HepG2 (cell line): Measurements from ENCODE around the gene TRIM34. TPM values are rescaled to one million over a fixed set of nuclear protein-coding genes. Genes with fewer than 3 reads are reported as not detected.
A peak's percentile ranks its signal among the peaks of the same experiment; 100 is the strongest.
"Not testable (repeated sequence)": the region's sequence is repeated elsewhere in the genome, so short reads cannot be mapped to it uniquely, and the experiment has no call there.

Source experiments
- ATAC-seq: fragments of 200-7000 bp; cut with Tn5 transposase; 3 replicates; pipeline ENCODE4 v1.9.1; 2020; ENCODE audit warnings: mild to moderate bottlenecking, moderate library complexity
- BruUV-seq: library from RNA; stranded (reverse); fragments of 400-500 nt; replicated peaks from 2 replicates; lab custom pipeline; 2021; lab: Mats Ljungman, UMichigan
- CTCF ChIA-PET: fragments of 300-600 bp; formaldehyde crosslinking; extraction: SDS; loops from one replicate; lab custom pipeline; 2021; ENCODE audit warnings: low total read pairs, inconsistent platforms, low intra/inter-chr PET ratio; lab: Yijun Ruan, JAX
- POLR2A ChIA-PET: fragments of 350-600 bp; sonication (Branson Sonifier 250); formaldehyde crosslinking; loops from one replicate; lab custom pipeline; 2020; ENCODE audit warnings: antibody characterized with exemption, inconsistent platforms; lab: Yijun Ruan, JAX
- DNase-seq: peaks from one replicate; pipeline ENCODE4 v3.0.0-alpha.2; 2015; ENCODE audit warnings: low spot score
- FAIRE-seq: peaks from 3 replicates; lab custom pipeline; 2011; peaks lifted over from hg19 to GRCh38; lab: Jason Lieb, UNC
- H2AFZ ChIP-seq: one replicate; pipeline ENCODE4 v1.6.1; 2011; ENCODE audit warnings: low read length, inconsistent platforms
- H3K27ac ChIP-seq: fragments of 300-600 bp; 3 replicates; pipeline ENCODE4 v1.8.0; 2011; ENCODE audit warnings: mixed run types, mild to moderate bottlenecking, mixed read lengths, low read length, inconsistent platforms; ENCODE audit not compliant: insufficient read depth; ENCODE audit errors: extremely low read length
- H3K27me3 ChIP-seq, 2 experiments: fragments of 200-600 bp in 1 of 2; 2 replicates in 1 of 2; 3 replicates in 1 of 2; pipeline versions ENCODE4 v1.6.0 to v1.8.0; 2011; ENCODE audit warnings: low read length in 2 of 2, mild to moderate bottlenecking in 2 of 2, moderate library complexity in 2 of 2, inconsistent platforms in 1 of 2; ENCODE audit not compliant: insufficient read depth in 2 of 2, control insufficient read depth in 1 of 2
- H3K36me3 ChIP-seq, 2 experiments: fragments of 200-600 bp in 1 of 2; replicated peaks in 1 of 2; 2 replicates in 1 of 2; 3 replicates in 1 of 2; pipeline versions ENCODE4 v1.5.1 to v1.8.0; 2011; ENCODE audit warnings: low read length in 2 of 2, inconsistent platforms in 1 of 2; ENCODE audit not compliant: insufficient read depth in 2 of 2, control insufficient read depth in 1 of 2
- H3K4me1 ChIP-seq: 2 replicates; pipeline ENCODE4 v1.5.1; 2012; ENCODE audit warnings: low read length, inconsistent platforms; ENCODE audit not compliant: insufficient read depth
- H3K4me2 ChIP-seq: 2 replicates; pipeline ENCODE4 v1.6.0; 2011; ENCODE audit warnings: low read depth, low read length, inconsistent platforms
- H3K4me3 ChIP-seq, 3 experiments: fragments of 200-600 bp in 1 of 3; sonication (generic), shearing (Covaris generic) in 1 of 3; replicated peaks in 1 of 3; 2 replicates each; pipeline ENCODE4 v1.5.1; 2011 to 2016; ENCODE audit warnings: low read length in 3 of 3, inconsistent platforms in 2 of 3, low read depth in 2 of 3, mild to moderate bottlenecking in 2 of 3, control low read depth in 1 of 3, mixed read lengths in 1 of 3; ENCODE audit not compliant: insufficient read depth in 1 of 3
- H3K79me2 ChIP-seq: one replicate; pipeline ENCODE4 v1.6.1; 2011; ENCODE audit warnings: low read length, inconsistent platforms; ENCODE audit not compliant: insufficient read depth
- H3K9ac ChIP-seq: 2 replicates; pipeline ENCODE4 v1.6.0; 2011; ENCODE audit warnings: mild to moderate bottlenecking, low read depth, low read length, inconsistent platforms; ENCODE audit not compliant: insufficient read depth
- H3K9me3 ChIP-seq: 2 replicates; pipeline ENCODE4 v1.5.1; 2012; ENCODE audit warnings: mild to moderate bottlenecking, low read length
- H4K20me1 ChIP-seq: 2 replicates; pipeline ENCODE4 v1.6.0; 2011; ENCODE audit warnings: inconsistent platforms, mild to moderate bottlenecking, low read length, moderate library complexity; ENCODE audit not compliant: insufficient read depth
- HMG20A ChIP-seq: IDR thresholded peaks from 2 replicates; pipeline ENCODE4 v1.6.1; 2016; ENCODE audit warnings: borderline replicate concordance
- HOXA3 ChIP-seq: sonication (generic); formaldehyde crosslinking; IDR thresholded peaks from 2 replicates; pipeline ENCODE4 v1.5.0; 2020; ENCODE audit warnings: missing genetic modification reagents
- KLF11 ChIP-seq: IDR thresholded peaks from 2 replicates; pipeline ENCODE4 v1.6.1; 2016; ENCODE audit warnings: missing compliant biosample characterization
- NFYB ChIP-seq: sonication (generic); formaldehyde crosslinking; IDR thresholded peaks from 2 replicates; pipeline ENCODE4 v1.4.0; 2020; ENCODE audit warnings: missing genetic modification reagents
- NFYC ChIP-seq: IDR thresholded peaks from 2 replicates; pipeline ENCODE4 v1.6.1; 2016; ENCODE audit warnings: missing genetic modification reagents, missing compliant biosample characterization
- WGBS: methylation state at CpG from one replicate; pipeline ENCODE4 v1.1.6; 2017; ENCODE audit warnings: low lambda C conversion rate; 5-methylcytosine and 5-hydroxymethylcytosine counted together
- in situ Hi-C: cut with HindIII; loops from 2 replicates; pipeline ENCODE4 v1.10.0; 2017; ENCODE audit warnings: low pct_unique_long_range_greater_than_20kb; ENCODE audit not compliant: extremely low pct_ligation_motif_present
- intact Hi-C: fragments of 100-400 bp; cut with micrococcal nuclease; formaldehyde crosslinking; loops from one replicate; pipeline ENCODE4 v1.10.0; 2022; ENCODE audit not compliant: unreplicated experiment
- polyA plus RNA-seq, 8 experiments: library from polyadenylated mRNA; depleted of rRNA in 3 of 8; stranded (reverse) in 7 of 8; unstranded in 1 of 8; fragments of >200 nt; fragmentation: Illumina TruSeq in 4 of 8; extraction: Trizol in 4 of 8; gene quantifications; 2 replicates each; pipeline versions ENCODE4 v1.2.1 to v1.2.3, GENCODE V29; 2011 to 2016; ENCODE audit warnings: low read depth in 4 of 8, missing spikeins in 1 of 8, mixed read lengths in 1 of 8; ENCODE audit not compliant: insufficient read depth in 1 of 8
- total RNA-seq, 5 experiments: library from RNA; depleted of rRNA; stranded (reverse); fragments of >200 nt; fragmentation: Illumina TruSeq; extraction: Trizol; gene quantifications; 2 replicates each; pipeline ENCODE4 v1.2.3, GENCODE V29; 2016; ENCODE audit warnings: low read depth in 1 of 5

The TRIM34 gene
- total and polyA plus RNA-seq, 2 of the 13 experiments (the other 11 are each of a cell fraction or from before 2014, with no cell fraction given) = 0.13 to 0.42 TPM

DNA sequence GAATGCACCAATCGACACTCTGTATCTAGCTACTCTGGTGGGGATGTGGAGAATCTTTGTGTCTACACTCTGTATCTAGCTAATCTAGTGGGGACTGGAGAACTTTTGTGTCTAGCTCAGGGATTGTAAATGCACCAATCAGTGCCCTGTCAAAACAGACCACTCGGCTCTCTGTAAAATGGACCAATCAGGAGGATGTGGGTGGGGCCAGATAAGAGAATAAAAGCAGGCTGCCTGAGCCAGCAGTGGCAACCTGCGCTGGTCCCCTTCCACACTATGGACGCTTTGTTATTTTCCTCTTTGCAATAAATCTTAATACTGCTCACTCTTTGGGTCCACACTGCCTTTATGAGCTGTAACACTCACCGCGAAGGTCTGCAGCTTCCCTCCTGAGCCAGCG is 58.8 kb downstream of the TRIM34 start:
- H3K9ac ChIP-seq, H3K27me3 ChIP-seq, intact Hi-C loops, H3K36me3 ChIP-seq, FAIRE-seq, H3K79me2 ChIP-seq, H2AFZ ChIP-seq, H3K4me2 ChIP-seq, DNase-seq, BruUV-seq, H4K20me1 ChIP-seq, ATAC-seq, H3K4me1 ChIP-seq, POLR2A ChIA-PET: not testable (repeated sequence)
- 72% methylated on average over 7 of the region's 7 CpGs for WGBS
- 0 out of 6 replicates have a peak overlapping the region, but pooled peaks of 1 of the 3 experiments have one; percentile 65 for H3K4me3 ChIP-seq
- CTCF ChIA-PET = interaction anchor here (1.8 kb wide), 1 partner anchor 125 kb away, joined by 9 read pairs; the partner anchor contains the start of gene OR52N2
- in situ Hi-C loops = loop anchor here (10.0 kb wide), 1 partner anchor 121 kb away; the partner anchor contains the start of gene OR52N2
- TF ChIP-seq NFYC = peak; percentile 59
- peak; percentile 73 for TF ChIP-seq NFYB
- TF ChIP-seq, all 625 proteins: peak for 2; not testable (repeated sequence) for 623
- H3K9me3 ChIP-seq, H3K27ac ChIP-seq: not testable (repeated sequence)

DNA sequence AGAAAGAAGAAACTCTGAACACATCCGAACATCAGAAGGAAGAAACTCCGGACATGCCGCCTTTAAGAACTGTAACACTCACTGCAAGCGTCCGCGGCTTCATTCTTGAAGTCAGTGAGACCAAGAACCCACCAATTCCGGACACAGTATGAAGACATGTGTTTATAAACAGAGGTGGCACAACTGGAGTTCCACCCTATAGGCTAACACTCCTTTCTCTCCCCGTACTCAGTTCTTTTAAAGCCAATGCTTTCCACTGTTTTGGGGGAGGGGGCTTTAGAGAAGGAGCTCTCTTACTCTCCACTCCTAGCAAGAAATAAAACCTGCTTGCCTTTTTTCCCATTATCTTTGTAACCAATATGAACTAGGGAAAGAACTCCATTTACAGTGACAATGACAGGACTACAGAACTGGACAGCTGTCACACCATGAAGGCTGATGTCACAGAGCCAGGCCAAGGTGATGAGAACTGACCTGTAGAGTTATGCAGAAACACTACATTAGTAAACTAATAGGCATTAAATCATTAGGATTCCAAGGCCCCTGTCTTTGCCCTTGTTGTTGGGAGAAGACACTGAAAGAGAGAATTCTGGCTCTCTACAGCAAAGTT is 59.3 kb downstream of the TRIM34 start:
- H3K4me2 ChIP-seq = peak overlapping the region; percentile 94
- H3K36me3 ChIP-seq = no peaks in the 10 kb centered on the region; a peak in 3 of 5 replicates
- peak overlapping the region; percentile 86 for H3K27ac ChIP-seq
- ChIA-PET POLR2A (interaction anchor here (0.7 to 1.8 kb wide), 2 partner anchors 39 to 84 kb away, joined by 3 to 6 read pairs; no protein-coding TSS in a partner anchor), CTCF (interaction anchor here (1.8 kb wide), 1 partner anchor 124 kb away, joined by 9 read pairs; the partner anchor contains the start of gene OR52N2)
- DNase-seq = no peak
- H3K4me1 ChIP-seq = no peaks in the 10 kb centered on the region
- no peaks in the 10 kb centered on the region for H3K27me3 ChIP-seq
- H3K4me3 ChIP-seq = peak overlapping the region; percentile 55 to 70 (median 65)
- no peaks in the 10 kb centered on the region for H3K79me2 ChIP-seq
- ATAC-seq = peak; percentile 45
- intact Hi-C loops = no loop called here
- WGBS = 59% methylated on average over 8 of the region's 8 CpGs
- TSS peak; percentile 93 for BruUV-seq
- H3K9me3 ChIP-seq = no peaks in the 10 kb centered on the region
- in situ Hi-C loops = loop anchor here (10.0 kb wide), 1 partner anchor 121 kb away; the partner anchor contains the start of gene OR52N2
- peak overlapping the region; percentile 74 for H2AFZ ChIP-seq
- TF ChIP-seq KLF11 (CRISPR knock-in tag) (no peak), HMG20A (CRISPR knock-in tag) (no peak), HOXA3 (CRISPR knock-in tag) (no peak)
- no peaks in the 10 kb centered on the region for H4K20me1 ChIP-seq
- FAIRE-seq = no peak
- peak overlapping the region; percentile 69 for H3K9ac ChIP-seq
